Choroid plexus epithelial cell (primary cell): ENCODE measurements around the gene PHF11.
"Not testable (repeated sequence)": the region's sequence is repeated elsewhere in the genome, so short reads cannot be mapped to it uniquely, and the experiment has no call there.

Source experiments
- DNase-seq: peaks from one replicate; pipeline ENCODE4 v3.0.0-alpha.2; 2010; ENCODE audit warnings: low read depth
- H3K4me3 ChIP-seq: 2 replicates; pipeline ENCODE4 v1.5.1; 2011; ENCODE audit warnings: low read depth, mild to moderate bottlenecking, control low read depth, low read length, moderate library complexity
- CTCF ChIP-seq: conservative IDR thresholded peaks from 2 replicates; pipeline ENCODE4 v1.5.1; 2011; ENCODE audit warnings: low read depth, mild to moderate bottlenecking, control low read depth, inconsistent platforms, low read length, moderate library complexity

The PHF11 gene

GRCh38 chr13:49554387-49554786, 58.6 kb downstream of the PHF11 start:
- no peak for DNase-seq
- TF ChIP-seq CTCF: no peak
- H3K4me3 ChIP-seq: no peak overlapping the region

- no peak for TF ChIP-seq CTCF
Observed at GRCh38 chr13:49559006-49559405, 63.3 kb downstream of the PHF11 start.

GRCh38 chr13:49560270-49561061, 64.7 kb downstream of the PHF11 start:
- DNase-seq: peak; percentile 85
- peak; percentile 62 for TF ChIP-seq CTCF
- no peak overlapping the region for H3K4me3 ChIP-seq

More at GRCh38 chr13:49559006-49559405, 63.3 kb downstream of the PHF11 start:
- no peak for DNase-seq
- no peak overlapping the region for H3K4me3 ChIP-seq

- no peak for TF ChIP-seq CTCF
- DNase-seq: peak; percentile 31
- no peak overlapping the region for H3K4me3 ChIP-seq
Observed at GRCh38 chr13:49561062-49561410, 65.3 kb downstream of the PHF11 start.

- TF ChIP-seq CTCF: no peak
- H3K4me3 ChIP-seq: no peak overlapping the region
- peak; percentile 54 for DNase-seq
Observed at GRCh38 chr13:49563516-49563915, 67.8 kb downstream of the PHF11 start.

GRCh38 chr13:49565461-49565860, 69.7 kb downstream of the PHF11 start:
- not testable (repeated sequence) for H3K4me3 ChIP-seq, DNase-seq

- TF ChIP-seq CTCF: no peak
- no peak overlapping the region for H3K4me3 ChIP-seq
- DNase-seq: no peak
Observed at GRCh38 chr13:49566461-49566860, 70.7 kb downstream of the PHF11 start.
